HG03575 (cell line): ENCODE results near the gene ABCF3.

Experiments used
- ATAC-seq: cut with Tn5 transposase; IDR thresholded peaks from one replicate; pipeline ENCODE4 v1.9.1; 2021; ENCODE audit not compliant: unreplicated experiment, insufficient number of reproducible peaks, low FRiP score; ENCODE audit errors: extremely low read depth

The ABCF3 gene

DNA sequence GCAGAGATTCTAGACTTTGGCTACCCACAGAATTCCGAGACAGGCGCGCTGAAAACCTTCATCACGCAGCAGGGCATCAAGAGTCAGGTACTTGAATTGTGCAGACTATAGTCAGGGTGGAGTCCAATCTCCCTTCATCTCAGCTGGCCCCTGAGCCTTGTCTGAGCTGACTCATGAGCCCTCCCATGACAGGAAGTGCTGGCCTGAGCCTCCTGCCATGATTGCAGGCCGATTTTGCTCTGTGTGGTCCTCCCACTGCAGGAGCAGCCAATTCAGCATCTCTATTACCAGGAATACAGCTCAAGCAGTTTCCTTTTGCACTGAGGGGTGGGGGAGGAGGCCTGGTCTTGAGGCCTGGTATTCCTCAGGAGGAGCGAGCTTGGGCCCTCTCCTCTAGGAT, 5.8 kb upstream of the ABCF3 start:
- no peak for ATAC-seq

- no peak for ATAC-seq
These were observed 4.4 kb upstream of the ABCF3 start for GRCh38 chr3:184181596-184181995.

- ATAC-seq: no peak
These were observed 2.3 kb upstream of the ABCF3 start for GRCh38 chr3:184183679-184184078.

DNA sequence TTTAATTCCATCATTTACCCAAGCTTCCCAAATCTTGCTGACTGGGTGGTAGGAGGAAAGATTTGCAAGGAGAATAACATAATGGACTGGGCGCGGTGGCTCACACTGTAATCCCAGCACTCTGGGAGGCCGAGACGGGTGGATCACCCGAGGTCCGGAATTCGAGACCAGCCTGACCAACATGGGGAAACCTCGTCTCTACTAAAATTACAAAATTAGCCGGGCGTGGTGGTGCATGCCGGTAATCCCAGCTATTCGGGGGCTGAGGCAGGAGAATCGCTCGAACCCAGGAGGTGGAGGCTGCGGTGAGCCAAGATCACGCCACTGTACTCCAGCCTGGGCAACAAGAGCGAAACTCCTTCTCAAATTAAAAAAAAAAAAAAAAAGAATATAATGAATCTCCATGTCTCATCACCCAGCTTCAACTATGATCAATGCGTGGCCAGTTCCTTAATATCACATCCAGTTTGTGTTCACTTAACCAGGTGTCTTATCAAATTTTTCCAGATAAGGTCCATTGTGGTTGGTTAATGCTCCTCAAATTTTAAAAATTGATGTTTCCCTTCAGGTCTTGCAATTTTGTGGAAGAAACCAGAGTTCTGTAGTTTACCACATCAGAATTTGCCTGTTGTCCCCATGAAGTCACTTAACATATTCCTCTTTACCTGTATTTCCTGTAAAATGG, 1.3 kb upstream of the ABCF3 start:
- no peak for ATAC-seq

GRCh38 chr3:184185461-184186183, 377 bp upstream of the ABCF3 start:
- peak; percentile 63 for ATAC-seq

DNA sequence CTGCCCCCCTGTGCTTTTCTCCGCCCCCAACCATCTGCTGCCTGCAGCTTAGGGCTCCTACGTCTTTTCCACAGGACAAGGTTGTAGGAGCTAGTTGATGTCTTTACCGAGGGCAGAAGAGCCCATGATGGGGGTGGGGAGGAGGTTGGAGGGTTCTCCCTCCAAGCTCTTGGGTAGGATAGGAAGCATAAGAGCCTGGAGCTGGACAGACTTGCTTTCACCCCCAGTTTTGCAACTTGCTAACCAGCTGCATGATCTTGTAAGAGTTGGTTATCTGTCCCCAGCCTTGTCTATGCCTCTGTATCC, 856 bp downstream of the ABCF3 start:
- ATAC-seq: no peak

- no peak for ATAC-seq
These were observed 2.1 kb downstream of the ABCF3 start for GRCh38 chr3:184188080-184188479.

GRCh38 chr3:184189421-184189820, 3.4 kb downstream of the ABCF3 start:
- ATAC-seq: no peak

DNA sequence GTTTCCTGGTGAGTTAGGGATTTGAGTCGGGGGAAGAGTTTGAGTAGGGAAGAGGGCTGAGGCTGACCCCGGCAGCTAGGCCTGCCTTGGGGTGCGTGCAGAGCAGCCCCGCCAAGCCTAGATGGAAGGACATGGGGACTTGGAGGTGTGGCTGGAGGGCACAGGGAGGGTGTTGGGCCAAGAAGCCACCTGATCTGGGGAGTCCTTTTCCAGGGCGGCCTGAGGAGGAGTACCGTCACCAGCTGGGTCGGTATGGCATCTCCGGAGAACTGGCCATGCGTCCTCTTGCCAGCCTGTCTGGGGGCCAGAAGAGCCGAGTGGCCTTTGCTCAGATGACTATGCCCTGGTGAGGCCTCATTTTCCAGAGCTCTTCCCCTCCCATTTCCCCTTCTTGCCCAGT, 6.9 kb downstream of the ABCF3 start:
- no peak for ATAC-seq

- ATAC-seq: no peak
These were observed 8.1 kb downstream of the ABCF3 start for GRCh38 chr3:184193991-184194539.

GRCh38 chr3:184196536-184196935, 10.5 kb downstream of the ABCF3 start:
- no peak for ATAC-seq

DNA sequence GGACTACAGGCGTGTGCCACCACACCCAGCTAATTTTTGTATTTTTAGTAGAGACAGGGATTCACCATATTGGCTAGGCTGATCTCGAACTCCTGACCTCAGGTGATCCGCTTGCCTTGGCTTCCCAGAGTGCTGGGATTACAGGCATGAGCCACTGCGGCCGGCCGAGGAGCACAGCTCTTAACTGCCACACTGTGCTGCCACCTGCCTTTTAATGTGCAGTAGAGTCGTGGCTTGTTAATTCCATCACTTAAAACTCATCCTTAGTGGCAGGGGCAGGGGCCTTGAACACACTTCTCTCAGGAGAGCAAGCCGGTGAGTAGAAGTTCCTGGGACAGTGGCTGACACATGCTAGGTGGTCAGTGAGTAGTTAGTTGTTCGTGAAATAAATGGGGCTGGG, 12.5 kb downstream of the ABCF3 start:
- ATAC-seq: no peak

DNA sequence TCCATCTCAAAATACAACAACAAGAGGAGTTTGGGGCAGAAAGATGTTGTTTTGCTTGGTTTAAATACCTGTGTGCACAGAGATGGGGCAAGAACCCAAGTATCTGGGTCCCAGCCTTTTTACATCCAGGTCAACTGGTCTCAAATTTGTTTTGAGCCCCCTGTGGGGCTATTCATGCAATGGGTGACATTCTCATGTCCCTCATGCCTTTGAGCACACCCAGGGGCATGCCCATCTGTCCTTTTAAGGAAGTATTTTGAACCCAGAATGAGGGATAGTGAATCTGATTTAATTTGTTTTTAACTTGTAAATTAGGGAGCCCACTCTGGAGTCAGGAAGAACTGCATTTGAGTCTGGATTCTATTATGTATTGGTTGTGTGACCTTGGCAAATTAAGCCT, 14.8 kb downstream of the ABCF3 start:
- no peak for ATAC-seq

DNA sequence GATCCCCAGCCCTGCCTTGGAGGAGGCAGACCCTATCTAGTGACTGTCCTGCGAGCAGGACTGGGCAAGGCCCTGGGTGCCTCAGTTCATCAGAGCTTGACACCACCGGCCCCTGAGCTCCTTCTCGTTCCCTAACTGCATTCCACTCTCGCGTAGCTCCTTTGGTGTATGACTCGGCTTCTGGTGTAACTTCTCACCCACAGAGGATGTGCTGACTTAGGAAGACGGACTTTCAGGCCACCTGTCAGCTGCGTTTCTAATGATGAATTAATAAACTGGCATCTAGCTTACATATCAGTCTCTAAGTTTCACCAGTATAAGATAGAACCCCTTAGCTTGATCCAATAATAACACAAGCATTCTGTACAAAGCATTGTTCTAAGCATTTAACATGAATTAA, 17.5 kb downstream of the ABCF3 start:
- no peak for ATAC-seq

DNA sequence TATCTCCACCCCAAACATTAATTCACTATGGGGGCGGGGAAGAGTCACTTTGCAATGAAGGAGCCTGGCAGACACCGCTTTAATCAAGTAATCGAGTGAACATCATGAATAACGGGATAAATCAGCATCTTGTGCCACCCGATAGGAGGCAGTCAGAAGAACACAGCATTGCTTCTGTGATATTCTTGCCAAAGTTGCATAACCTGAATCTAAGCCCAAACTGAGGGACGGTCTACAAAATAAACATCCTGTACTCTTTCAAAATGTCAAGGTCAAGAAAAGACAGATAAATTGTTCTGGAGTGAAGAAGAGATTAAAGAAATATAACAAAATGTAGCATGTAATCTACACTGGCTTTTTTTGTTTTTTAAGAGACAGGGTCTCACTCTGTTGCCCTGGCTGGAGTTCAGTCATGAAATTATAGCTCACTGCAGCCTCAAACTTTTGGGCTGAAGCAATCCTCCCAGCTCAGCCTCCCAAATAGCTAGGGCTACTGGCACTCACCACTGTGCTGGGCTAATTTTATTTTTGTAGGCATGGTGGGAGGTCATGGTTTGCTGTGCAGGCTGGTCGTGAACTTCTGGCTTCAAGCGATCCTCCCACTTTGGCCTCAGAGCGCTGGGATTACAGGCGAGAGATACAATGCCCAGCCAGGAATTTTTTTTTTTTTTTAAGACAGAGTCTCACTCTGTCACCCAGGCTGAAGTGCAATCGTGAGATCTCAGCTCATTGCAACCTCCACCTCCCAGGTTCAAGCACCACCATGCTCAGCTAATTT, 23.3 kb downstream of the ABCF3 start:
- ATAC-seq: no peak

GRCh38 chr3:184211297-184211696, 25.3 kb downstream of the ABCF3 start:
- ATAC-seq: no peak

GRCh38 chr3:184211718-184212117, 25.7 kb downstream of the ABCF3 start:
- no peak for ATAC-seq

- ATAC-seq: no peak
These were observed 32.8 kb downstream of the ABCF3 start for GRCh38 chr3:184218814-184219213.

DNA sequence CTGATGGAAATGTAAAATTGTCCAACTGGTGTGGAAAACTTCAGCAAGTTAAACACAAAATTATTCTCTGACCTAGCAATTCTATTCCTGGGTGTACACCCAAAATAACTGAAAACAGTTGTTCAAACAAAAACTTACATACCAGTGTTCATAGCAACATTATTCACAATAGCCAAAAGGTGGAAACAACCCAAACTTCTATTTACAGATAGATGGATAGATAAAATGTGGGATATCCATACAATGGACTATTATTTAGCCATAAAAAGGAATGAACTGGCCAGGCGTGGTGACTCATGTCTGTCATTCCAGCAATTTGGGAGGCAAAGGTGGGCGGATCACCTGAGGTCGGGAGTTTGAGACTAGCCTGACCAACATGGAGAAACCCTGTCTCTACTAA, 36.5 kb downstream of the ABCF3 start:
- no peak for ATAC-seq

DNA sequence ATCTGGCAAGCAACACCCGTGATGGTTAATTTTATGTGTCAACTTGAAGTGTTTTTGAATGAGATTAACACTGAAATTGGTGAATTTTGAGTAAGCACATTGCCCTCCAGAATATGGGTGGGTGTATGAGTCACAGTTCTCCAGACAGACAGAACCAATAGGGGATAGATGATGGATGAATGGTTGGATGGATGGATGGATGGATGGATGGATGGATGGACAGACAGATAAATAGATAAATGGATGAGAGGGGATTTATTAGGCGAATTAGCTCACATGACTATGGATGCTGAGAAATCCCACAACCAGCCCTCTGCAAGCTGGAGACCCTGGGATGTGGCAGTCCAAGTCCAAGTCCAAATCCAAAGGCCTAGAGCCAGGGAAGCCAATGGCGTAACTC, 37.9 kb downstream of the ABCF3 start:
- ATAC-seq: no peak
